SU-DHL-6 (cell line): ENCODE data around the gene OR5A2.
"Not testable (repeated sequence)": the region's sequence is repeated elsewhere in the genome, so short reads cannot be mapped to it uniquely, and the experiment has no call there.

Experiments
- H2AFZ ChIP-seq: fragments of 200-600 bp; sonication (generic); 2 replicates; pipeline ENCODE4 v1.6.1; 2014; ENCODE audit warnings: low read depth, mild to moderate bottlenecking, moderate library complexity, mixed read lengths, antibody characterized with exemption, low read length; ENCODE audit not compliant: severe bottlenecking
- H3F3A ChIP-seq: fragments of 200-600 bp; shearing (Covaris generic); 2 replicates; pipeline ENCODE4 v1.6.0; 2016; ENCODE audit warnings: antibody characterized with exemption, mild to moderate bottlenecking; ENCODE audit not compliant: insufficient read depth
- H3K27ac ChIP-seq: fragments of 200-600 bp; sonication (generic); 2 replicates; pipeline ENCODE4 v1.5.1; 2016; ENCODE audit warnings: low read depth, mild to moderate bottlenecking, low read length, moderate library complexity, mixed read lengths
- H3K27me3 ChIP-seq: fragments of 200-600 bp; sonication (generic), shearing (Covaris generic); 2 replicates; pipeline ENCODE4 v1.6.0; 2014; ENCODE audit warnings: mild to moderate bottlenecking, low read length
- H3K36me3 ChIP-seq: fragments of 200-600 bp; sonication (generic); 2 replicates; pipeline ENCODE4 v1.6.1; 2014; ENCODE audit warnings: mild to moderate bottlenecking, low read length, mixed read lengths
- H3K4me2 ChIP-seq: fragments of 300-600, 200-600 bp; shearing (Covaris generic), sonication (generic); 2 replicates; pipeline ENCODE4 v1.6.0; 2014; ENCODE audit warnings: low read length, low read depth, mild to moderate bottlenecking; ENCODE audit not compliant: poor library complexity, severe bottlenecking
- H3K4me3 ChIP-seq: fragments of 200-600 bp; sonication (generic); 2 replicates; pipeline ENCODE4 v1.5.1; 2014; ENCODE audit warnings: antibody characterized with exemption, low read length, mild to moderate bottlenecking, mixed read lengths; ENCODE audit not compliant: insufficient read depth, poor library complexity, severe bottlenecking
- H3K79me2 ChIP-seq: fragments of 200-600 bp; sonication (generic); 2 replicates; pipeline ENCODE4 v1.6.1; 2014; ENCODE audit warnings: mild to moderate bottlenecking, low read length, moderate library complexity; ENCODE audit not compliant: insufficient read depth
- H3K9ac ChIP-seq: fragments of 200-600 bp; sonication (generic); 2 replicates; pipeline ENCODE4 v1.7.0; 2014; ENCODE audit warnings: mild to moderate bottlenecking, low read length
- H3K9me2 ChIP-seq: fragments of 200-600 bp; sonication (generic); replicated peaks from 2 replicates; pipeline ENCODE4 v1.6.1; 2014; ENCODE audit warnings: low read length; ENCODE audit not compliant: insufficient read depth
- H3K9me3 ChIP-seq: fragments of 200-600 bp; sonication (generic); 2 replicates; pipeline ENCODE4 v1.6.1; 2014; ENCODE audit warnings: low read length, mixed read lengths; ENCODE audit not compliant: insufficient read depth
- H4K20me1 ChIP-seq: fragments of 200-600 bp; sonication (generic); 2 replicates; pipeline ENCODE4 v1.6.1; 2014; ENCODE audit warnings: low read depth, mild to moderate bottlenecking, antibody characterized with exemption, low read length, moderate library complexity, mixed read lengths
- CTCF ChIP-seq: fragments of 200-600 bp; sonication (generic); IDR thresholded peaks from one replicate; pipeline ENCODE4 v1.5.1; 2017; ENCODE audit warnings: antibody characterized with exemption, mild to moderate bottlenecking, low read length, moderate library complexity; ENCODE audit not compliant: insufficient read depth, poor library complexity, severe bottlenecking
- EZH2phosphoT487 ChIP-seq: fragments of 200-600 bp; sonication (generic), shearing (Covaris generic); conservative IDR thresholded peaks from 2 replicates; pipeline ENCODE4 v1.6.1; 2018; ENCODE audit warnings: mild to moderate bottlenecking, antibody characterized with exemption, low read length, moderate library complexity, mixed read lengths

The OR5A2 gene

GRCh38 chr11:59400461-59401261 lies 25.6 kb downstream of the OR5A2 start:
- H3K9me2 ChIP-seq: no peaks in the 10 kb centered on the region
- no peak overlapping the region for H3K4me2 ChIP-seq
- TF ChIP-seq EZH2phosphoT487: no peak
- TF ChIP-seq CTCF: no peak
- H3K27me3 ChIP-seq: no peaks in the 10 kb centered on the region
- H2AFZ ChIP-seq: no peak overlapping the region
- no peak overlapping the region for H3K9ac ChIP-seq
- H3K27ac ChIP-seq: no peak overlapping the region
- H3K9me3 ChIP-seq: peaks cover 14% of the 10 kb centered on the region; the same call in 1 of the 2 replicates
- 0 out of 2 replicates have a peak, but pooled peaks cover 3% of the 10 kb centered on the region for H3K36me3 ChIP-seq
- H3F3A ChIP-seq: no peaks in the 10 kb centered on the region
- H3K4me3 ChIP-seq: no peak overlapping the region
- no peaks in the 10 kb centered on the region for H3K79me2 ChIP-seq
- H4K20me1 ChIP-seq: no peaks in the 10 kb centered on the region

DNA sequence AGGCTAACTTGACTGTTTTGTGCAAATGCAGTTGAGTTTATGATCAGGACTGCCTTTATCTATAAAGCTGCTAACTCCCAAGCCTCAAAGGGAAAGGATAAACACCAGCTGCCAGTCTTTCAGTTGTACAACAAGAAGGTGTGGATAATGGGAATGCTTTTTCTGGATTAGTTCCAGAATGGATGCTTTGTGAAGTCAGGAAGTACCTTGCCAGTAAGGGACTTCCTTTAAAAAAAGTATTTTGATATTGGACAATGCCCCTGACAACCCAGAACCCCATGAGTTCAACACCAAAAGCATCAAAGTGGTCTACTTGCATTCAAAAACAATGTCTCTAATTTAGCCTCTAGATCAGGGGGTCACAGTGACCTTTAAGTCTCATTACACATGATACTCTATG lies 32.0 kb downstream of the OR5A2 start:
- Histone ChIP-seq H3K27me3 (no peaks in the 10 kb centered on the region), H3K4me3 (no peak overlapping the region), H3K36me3 (no peaks in the 10 kb centered on the region), H3K9me3 (no peaks in the 10 kb centered on the region), H3F3A (no peaks in the 10 kb centered on the region), H3K4me2 (no peak overlapping the region), H3K27ac (no peak overlapping the region), H3K79me2 (no peaks in the 10 kb centered on the region), H2AFZ (no peak overlapping the region), H3K9me2 (no peaks in the 10 kb centered on the region), H3K9ac (no peak overlapping the region), H4K20me1 (no peaks in the 10 kb centered on the region)
- TF ChIP-seq EZH2phosphoT487 (no peak), CTCF (no peak)

DNA sequence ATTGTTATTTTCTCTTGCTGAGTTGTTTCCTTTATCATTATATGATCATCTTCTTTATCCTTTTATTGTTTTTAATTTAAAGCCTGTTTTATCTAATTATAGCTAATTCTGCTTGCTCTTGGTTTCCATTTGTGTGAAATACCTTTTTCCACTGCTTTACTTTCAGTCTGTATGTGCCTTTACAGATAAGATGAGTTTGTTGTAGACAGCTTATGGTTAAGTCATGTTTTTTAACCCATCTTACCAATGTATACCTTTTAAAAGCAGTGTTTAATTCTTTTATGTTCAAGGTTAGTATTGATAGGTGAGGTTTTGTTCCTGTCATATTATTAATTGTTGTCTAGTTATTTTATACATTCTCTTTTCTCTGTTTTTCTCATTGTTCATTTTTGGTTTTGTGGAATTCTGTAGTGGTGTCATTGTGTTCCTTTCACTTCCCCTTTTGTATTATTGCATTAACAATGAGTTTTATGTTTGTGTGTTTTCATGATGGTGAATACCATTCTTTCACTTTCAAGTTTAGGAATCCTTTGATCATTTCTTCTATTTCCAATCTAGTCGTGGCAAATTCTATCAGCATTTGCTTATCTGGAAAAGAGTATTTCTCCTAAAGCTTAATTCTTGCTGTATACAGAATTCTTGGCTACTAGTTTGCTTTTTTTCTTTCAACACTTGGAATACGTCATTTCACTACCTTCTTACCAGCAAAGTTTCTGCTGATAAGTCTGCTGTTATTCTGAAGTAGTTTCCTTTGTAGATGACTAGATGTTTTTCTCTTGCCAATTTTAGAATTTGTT lies 45.8 kb downstream of the OR5A2 start:
- no peaks in the 10 kb centered on the region for H3K79me2 ChIP-seq
- no peak overlapping the region for H3K4me3 ChIP-seq
- H3K9me3 ChIP-seq: no peaks in the 10 kb centered on the region
- no peak overlapping the region for H3K27ac ChIP-seq
- H3F3A ChIP-seq: no peaks in the 10 kb centered on the region
- H3K27me3 ChIP-seq: no peaks in the 10 kb centered on the region
- no peak for TF ChIP-seq EZH2phosphoT487
- no peak for TF ChIP-seq CTCF
- no peaks in the 10 kb centered on the region for H4K20me1 ChIP-seq
- H3K4me2 ChIP-seq: no peak overlapping the region
- H3K9ac ChIP-seq: no peak overlapping the region
- no peaks in the 10 kb centered on the region for H3K9me2 ChIP-seq
- H2AFZ ChIP-seq: no peak overlapping the region
- no peaks in the 10 kb centered on the region for H3K36me3 ChIP-seq

DNA sequence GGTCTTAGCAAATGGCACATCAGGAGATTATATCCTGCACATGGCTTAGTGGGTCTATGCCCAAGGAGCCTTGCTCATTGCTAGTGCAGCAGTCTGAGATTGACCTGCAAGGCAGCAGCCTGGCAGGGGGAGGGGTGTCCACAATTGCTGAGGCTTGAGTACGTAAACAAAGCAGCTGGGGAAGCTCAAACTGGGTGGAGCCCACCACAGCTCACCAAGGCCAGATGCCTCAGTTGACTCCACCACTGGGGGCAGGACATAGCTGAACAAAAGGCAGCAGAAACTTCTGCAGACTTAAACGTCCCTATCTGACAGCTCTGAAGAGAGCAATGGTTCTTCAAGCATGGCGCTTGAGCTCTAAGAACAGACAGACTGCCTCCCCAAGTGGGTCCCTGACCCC lies 53.9 kb downstream of the OR5A2 start:
- not testable (repeated sequence) for H3K9me2 ChIP-seq, H3K9me3 ChIP-seq, H2AFZ ChIP-seq, H3F3A ChIP-seq, H3K36me3 ChIP-seq, H3K4me3 ChIP-seq, H3K79me2 ChIP-seq, H3K27ac ChIP-seq, H3K4me2 ChIP-seq, H3K27me3 ChIP-seq, H3K9ac ChIP-seq, H4K20me1 ChIP-seq
